GM20431 (cell line): ENCODE data around the gene HOXB2.
"Not testable (repeated sequence)": the region's sequence is repeated elsewhere in the genome, so short reads cannot be mapped to it uniquely, and the experiment has no call there.

Source experiments
- in situ Hi-C: fragments of 300-500 bp; cut with MseI, MboI; formaldehyde crosslinking; loops from one replicate; pipeline ENCODE4 v1.15.0; 2020; ENCODE audit warnings: low sequenced_read_pairs; ENCODE audit not compliant: unreplicated experiment

The HOXB2 gene

GRCh38 chr17:48526608-48527546 is 18.0 kb downstream of the HOXB2 start:
- in situ Hi-C loops = no loop called here

DNA sequence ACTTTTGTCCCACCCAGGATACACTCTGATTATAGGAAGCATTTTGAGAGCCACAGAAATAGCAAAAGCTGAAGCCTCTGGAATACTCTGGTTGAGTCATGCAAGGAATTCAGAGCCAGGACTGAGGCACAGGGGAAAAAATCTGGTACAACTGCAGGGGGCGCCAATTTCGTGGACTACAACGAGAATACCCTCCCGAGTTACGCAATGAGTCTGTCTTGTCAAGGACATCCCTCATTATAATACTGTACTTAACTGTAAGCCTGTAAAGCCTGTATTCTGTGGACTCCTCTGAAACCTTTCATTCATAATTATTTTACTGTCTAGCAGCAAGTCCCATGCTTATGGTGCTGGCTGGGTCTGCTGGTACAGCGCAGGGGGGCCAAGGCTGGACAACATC is 21.9 kb downstream of the HOXB2 start:
- in situ Hi-C loops = no loop called here

DNA sequence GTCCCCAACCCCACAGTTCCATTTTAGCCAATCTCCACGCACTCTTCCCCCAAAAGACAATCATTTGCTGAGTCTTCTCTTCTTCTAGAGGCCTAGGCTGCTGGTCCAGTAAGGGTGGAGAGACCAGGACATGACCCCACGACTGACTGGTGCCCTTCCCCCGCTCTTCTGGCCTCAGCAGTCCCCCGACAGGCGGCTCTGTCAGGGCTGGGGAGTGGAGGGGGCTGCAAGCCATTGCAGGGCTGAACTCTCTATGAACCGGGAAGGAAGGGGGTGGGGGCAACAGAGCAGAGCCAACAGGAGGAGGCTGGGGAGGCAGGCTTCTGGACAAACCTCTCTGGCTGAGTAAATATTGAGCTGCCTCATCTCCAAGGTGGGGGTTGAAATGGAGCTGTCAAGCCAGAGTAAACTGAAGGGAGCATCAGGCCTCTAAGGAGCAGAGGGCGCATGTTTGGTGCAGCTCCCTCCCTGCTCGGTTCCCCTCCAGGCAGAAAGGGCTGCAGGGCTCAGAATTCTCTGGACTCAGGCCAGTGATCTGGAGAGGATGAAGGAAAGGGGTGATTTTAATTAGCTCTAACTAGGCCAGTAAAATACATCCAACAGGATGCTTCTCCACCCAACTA is 22.8 kb downstream of the HOXB2 start:
- in situ Hi-C loops = no loop called here

DNA sequence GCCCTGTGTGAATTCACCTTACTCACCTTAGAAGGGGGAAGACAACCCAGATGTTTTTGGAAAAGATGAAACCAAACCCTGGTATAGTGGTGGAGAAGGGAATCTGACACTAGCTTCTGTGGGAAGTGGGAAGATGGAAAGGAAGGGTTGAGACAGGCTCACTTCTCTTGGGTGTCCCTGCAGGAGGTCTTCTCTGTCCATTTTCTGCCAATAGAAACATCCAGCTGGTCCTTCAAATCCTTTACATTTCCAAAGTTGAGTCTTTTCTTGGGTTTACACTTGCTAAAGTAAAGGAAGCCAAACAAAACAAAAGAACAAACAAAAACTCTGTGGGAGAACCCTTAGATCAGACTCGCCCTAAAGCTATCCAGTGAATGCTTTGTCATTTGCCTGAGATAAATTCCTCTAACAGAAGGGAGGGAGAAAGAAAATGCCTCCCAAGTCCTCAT is 24.3 kb downstream of the HOXB2 start:
- in situ Hi-C loops = no loop called here

DNA sequence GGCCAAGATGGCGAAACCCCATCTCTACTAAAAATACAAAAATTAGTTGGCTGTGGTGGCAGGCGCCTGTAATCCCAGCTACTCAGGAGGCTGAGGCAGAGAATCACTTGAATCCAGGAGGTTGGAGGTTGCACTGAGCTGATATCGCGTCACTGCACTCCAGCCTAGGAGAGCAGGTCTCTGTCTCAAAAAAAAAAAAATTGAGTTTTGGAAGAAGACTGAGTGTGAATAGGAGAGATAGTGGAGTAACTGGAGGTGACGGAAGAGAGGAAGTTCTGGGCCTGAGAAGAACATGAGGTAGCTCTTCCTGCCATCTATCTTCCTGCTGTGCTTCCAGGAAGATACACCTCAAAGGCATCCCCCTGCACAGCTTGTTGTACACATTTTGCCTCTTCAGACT is 25.5 kb downstream of the HOXB2 start:
- in situ Hi-C loops = no loop called here

DNA sequence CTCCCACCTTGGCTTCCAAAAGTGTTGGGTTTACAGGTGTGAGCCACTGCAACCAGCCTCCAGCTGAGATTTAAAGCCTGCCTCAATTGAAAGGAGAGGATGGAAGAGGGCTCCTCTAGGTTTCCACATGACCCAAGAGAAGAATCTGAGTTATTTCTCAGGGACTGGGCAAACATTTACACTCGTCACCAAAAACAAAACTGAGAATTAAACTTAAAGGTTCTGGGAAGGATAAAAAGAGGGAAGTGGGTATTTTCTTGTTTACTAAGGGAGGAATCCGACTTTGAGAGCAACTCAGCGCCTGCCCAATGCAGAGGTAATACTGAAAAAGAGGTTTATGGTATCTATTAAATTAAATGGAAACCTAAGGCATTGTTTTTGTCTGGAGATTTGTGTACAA is 27.4 kb downstream of the HOXB2 start:
- in situ Hi-C loops = no loop called here

- in situ Hi-C loops = no loop called here
Observed at GRCh38 chr17:48515925-48516900, 28.7 kb downstream of the HOXB2 start.

DNA sequence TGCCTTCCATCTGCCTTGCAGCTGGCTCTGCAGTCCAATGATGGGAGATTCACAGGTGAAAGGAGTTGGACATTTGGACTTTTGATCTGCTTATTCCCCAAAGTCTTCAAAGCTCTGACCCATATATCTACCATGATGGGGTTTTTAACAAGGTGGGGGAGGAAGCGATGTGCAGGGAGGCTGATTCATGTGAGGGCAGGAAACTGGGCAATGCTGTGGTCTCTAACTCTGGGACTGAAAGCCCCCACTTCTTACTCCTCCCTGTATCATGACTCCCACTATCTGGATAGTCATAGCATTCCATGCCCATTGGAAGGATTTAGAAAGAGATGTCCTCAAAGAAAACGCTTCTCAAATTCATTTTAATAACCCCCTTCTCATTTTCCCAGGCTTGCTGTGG is 30.4 kb downstream of the HOXB2 start:
- in situ Hi-C loops = no loop called here

DNA sequence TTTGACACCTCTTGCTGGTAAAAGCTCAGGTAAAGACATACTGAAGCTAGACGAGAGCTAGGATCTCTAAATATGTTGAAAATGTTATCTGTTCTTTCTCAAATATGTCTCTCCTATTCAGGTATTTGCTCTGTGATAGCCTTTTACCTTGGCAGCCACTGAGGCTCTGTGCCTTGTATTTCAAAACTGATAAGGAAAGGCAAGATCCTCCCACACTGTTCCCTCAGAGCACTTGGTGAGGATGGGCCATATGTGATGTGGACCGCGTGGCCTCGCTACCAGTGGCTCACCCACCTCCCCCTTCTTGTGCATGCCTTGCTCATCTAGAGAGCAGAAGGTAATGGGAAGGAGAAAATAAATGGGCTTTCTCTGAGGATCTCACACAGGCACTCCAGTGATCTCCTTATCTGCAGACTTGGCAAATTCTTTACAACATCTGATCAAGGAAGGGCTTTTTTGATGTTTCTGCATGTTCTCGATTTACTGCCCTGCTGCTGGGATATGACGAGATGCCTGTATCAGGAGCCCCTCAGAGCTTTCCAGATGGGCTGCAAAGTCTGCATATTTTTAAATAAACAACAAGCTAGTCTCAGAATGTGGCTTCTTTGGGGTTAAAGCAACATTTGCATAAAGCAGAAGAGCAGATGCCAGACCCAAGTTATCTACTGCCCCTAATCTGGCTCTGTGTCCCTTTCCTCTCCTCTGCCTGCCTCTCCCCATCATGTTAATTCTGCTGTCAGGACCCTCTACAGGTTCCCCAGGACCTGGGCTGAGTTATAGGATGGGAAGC is 31.0 kb downstream of the HOXB2 start:
- in situ Hi-C loops = no loop called here

DNA sequence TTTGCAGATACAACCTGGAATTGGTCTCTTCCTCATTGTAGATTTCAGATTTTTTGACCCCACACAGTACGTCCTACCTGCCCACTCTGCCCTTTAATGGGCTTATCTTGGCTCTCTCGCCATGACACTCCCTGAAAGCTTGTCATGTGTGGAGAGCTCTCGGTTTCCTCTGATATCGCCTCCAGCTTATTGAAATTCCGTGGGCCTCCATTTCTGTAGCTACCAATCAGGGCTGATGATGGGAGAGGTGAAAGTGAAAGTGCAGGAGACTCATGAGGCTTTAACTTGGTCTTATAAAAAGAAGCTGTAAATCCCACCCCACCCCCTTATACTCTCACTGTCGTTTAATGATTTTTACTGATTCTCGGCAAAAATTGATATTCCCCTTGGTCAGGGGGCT is 31.8 kb downstream of the HOXB2 start:
- in situ Hi-C loops = no loop called here

GRCh38 chr17:48510761-48511604 is 33.9 kb downstream of the HOXB2 start:
- in situ Hi-C loops = no loop called here

DNA sequence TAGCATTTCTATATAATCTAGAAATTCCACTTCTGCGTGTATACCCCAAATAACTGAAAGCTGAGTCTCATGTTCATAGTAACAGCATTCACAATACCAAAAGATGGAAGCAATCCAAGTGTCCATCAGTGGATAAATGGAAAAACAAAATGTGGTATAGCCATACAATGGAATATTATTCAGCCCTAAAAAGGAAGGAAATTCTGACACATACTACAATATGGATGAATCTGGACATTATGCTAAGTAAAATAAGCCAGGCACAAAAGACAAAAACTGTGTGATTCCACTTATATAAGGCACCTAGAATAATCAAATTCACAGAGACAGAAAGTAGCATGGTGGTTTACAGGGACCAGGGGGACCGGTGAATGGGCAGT is 34.5 kb downstream of the HOXB2 start:
- in situ Hi-C loops = no loop called here

DNA sequence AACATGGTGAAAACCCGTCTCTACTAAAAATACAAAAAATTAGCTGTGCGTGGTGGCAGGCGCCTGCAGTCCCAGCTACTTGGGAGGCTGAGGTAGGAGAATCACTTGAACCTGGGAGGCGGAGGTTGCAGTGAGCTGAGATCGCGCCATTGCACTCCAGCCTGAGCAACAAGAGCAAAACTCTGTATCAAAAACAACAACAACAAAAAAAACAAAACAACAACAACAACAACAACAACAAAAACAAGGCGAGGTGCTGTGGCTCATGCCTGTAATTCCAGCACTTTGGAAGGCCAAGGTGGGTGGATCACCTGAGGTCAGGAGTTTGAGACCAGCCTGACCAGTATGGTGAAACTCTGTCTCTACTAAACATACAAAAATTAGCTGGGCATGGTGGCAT is 35.2 kb downstream of the HOXB2 start:
- in situ Hi-C loops = not testable (repeated sequence)

DNA sequence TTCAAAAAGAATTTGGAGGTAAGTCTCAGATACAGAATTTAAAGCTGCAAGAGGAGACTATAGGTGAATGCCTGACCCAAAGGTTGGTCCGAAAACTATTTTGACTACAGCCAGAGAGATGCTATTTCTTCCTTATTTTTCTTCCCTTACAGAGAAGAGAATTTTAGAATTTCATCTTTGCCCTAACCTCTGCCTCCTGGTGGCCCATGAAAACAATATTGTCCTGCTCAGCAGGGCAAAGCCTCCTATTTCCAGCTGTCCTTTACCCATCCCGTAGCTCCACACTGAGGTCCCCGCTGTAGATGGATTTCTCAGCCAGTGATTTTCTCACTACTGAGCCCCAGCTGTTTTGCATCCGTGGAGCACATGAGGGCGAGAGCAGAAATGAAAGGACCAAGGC is 38.7 kb downstream of the HOXB2 start:
- in situ Hi-C loops = no loop called here

DNA sequence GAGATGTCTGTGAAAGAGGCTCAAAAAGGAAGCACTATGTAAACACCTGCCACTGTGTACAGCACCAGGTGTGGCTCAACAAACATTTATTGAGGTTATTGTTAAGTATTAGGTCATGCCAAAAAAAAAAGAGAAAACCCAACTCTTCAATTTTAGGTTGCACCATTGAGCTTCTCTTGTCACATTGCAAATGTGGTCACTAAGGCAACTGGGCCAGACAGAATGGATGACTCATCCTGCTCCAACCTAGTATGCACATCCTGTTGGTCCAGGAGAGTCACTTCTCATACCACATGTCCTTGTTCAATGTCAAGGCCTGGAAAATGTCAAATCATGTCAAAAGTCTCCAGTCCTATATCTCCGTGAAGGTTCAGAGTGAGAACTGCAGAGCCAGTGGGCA is 39.1 kb downstream of the HOXB2 start:
- in situ Hi-C loops = no loop called here

GRCh38 chr17:48504953-48505352 is 40.0 kb downstream of the HOXB2 start:
- in situ Hi-C loops = no loop called here

GRCh38 chr17:48503747-48504146 is 41.2 kb downstream of the HOXB2 start:
- in situ Hi-C loops = no loop called here

GRCh38 chr17:48502901-48503300 is 42.0 kb downstream of the HOXB2 start:
- in situ Hi-C loops = no loop called here

DNA sequence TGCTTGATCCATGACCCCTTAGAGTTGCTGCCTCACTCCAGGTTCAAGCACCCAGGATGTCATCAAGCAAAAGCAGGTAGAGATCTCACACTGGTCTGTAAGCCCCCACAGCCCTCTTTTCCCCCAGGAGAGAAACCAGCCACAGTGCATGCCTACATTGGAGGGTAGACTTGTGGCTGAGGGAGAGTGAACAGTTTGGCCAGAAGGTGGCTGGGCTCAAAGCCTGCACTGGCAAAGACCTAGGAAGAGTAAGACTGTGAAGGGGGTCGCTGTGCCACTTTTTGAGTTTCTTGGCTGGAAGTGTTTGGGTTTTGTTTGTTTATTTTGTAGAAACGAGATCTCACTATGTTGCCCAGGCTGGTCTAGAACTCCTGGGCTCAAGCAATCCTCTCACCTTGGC is 42.6 kb downstream of the HOXB2 start:
- in situ Hi-C loops = no loop called here
